Measurements from ENCODE around the gene DNMT3A. TPM values are rescaled to one million over a fixed set of nuclear protein-coding genes. Genes with fewer than 3 reads are reported as not detected.

Gene DNMT3A
- total RNA-seq, 1 donor from 2014 or later = 35.6 TPM

- Histone ChIP-seq H3K27ac (no peak overlapping the region), H3K36me3 (no peaks in the 10 kb centered on the region), H3K9me3 (no peaks in the 10 kb centered on the region), H3K4me1 (peaks cover 34% of the 10 kb centered on the region), H3K4me3 (peak overlapping the region; percentile 75), H3K27me3 (ENCODE audit: low read depth) (no peaks in the 10 kb centered on the region)
- TF ChIP-seq CTCF (IDR thresholded peaks at IDR 0.05) = peak; percentile 97
- intact Hi-C loops (cut with DNase I) = no loop called here
- ATAC-seq (peak; percentile 93 to 95), DNase-seq (peak; percentile 87)
Measured at GRCh38 chr2:25342372-25343186, 854 bp upstream of the DNMT3A start.

GRCh38 chr2:25341011-25341727, 556 bp downstream of the DNMT3A start:
- ATAC-seq = peak in 1 of 2 donors; percentile 0
- H3K27me3 ChIP-seq (ENCODE audit: low read depth) = no peaks in the 10 kb centered on the region
- peak; percentile 60 for DNase-seq
- no peaks in the 10 kb centered on the region for H3K9me3 ChIP-seq
- peak overlapping the region; percentile 75 for H3K4me3 ChIP-seq
- no peaks in the 10 kb centered on the region for H3K36me3 ChIP-seq
- H3K27ac ChIP-seq = peak overlapping the region; percentile 64
- TF ChIP-seq CTCF (IDR thresholded peaks at IDR 0.05) = no peak
- H3K4me1 ChIP-seq = peaks cover 36% of the 10 kb centered on the region
- intact Hi-C loops (cut with DNase I) = no loop called here

- DNase-seq = peak; percentile 62
Measured at GRCh38 chr2:25340181-25340921, 1.4 kb downstream of the DNMT3A start.

GRCh38 chr2:25339791-25340180, 1.9 kb downstream of the DNMT3A start:
- H3K36me3 ChIP-seq = no peaks in the 10 kb centered on the region
- intact Hi-C loops (cut with DNase I) = no loop called here
- H3K4me1 ChIP-seq = peaks cover 43% of the 10 kb centered on the region
- peak in 1 of 2 donors; percentile 5 for ATAC-seq
- no peak for TF ChIP-seq CTCF (IDR thresholded peaks at IDR 0.05)
- DNase-seq = no peak
- peak overlapping the region; percentile 75 for H3K4me3 ChIP-seq
- H3K27me3 ChIP-seq (ENCODE audit: low read depth) = no peaks in the 10 kb centered on the region
- H3K9me3 ChIP-seq = no peaks in the 10 kb centered on the region
- peak overlapping the region; percentile 74 for H3K27ac ChIP-seq

More at GRCh38 chr2:25340181-25340921, 1.4 kb downstream of the DNMT3A start:
- H3K27me3 ChIP-seq (ENCODE audit: low read depth) = no peaks in the 10 kb centered on the region
- TF ChIP-seq CTCF (IDR thresholded peaks at IDR 0.05) = no peak
- intact Hi-C loops (cut with DNase I) = no loop called here
- peaks cover 43% of the 10 kb centered on the region for H3K4me1 ChIP-seq
- no peaks in the 10 kb centered on the region for H3K9me3 ChIP-seq
- ATAC-seq = peak; percentile 19 to 22
- peak overlapping the region; percentile 75 for H3K4me3 ChIP-seq
- H3K27ac ChIP-seq = peak overlapping the region; percentile 74
- H3K36me3 ChIP-seq = no peaks in the 10 kb centered on the region

- H3K27ac ChIP-seq = peak overlapping the region; percentile 74
- peaks cover 43% of the 10 kb centered on the region for H3K4me1 ChIP-seq
- no peaks in the 10 kb centered on the region for H3K9me3 ChIP-seq
- H3K4me3 ChIP-seq = peak overlapping the region; percentile 75
- intact Hi-C loops (cut with DNase I) = no loop called here
- ATAC-seq = no peak
- no peaks in the 10 kb centered on the region for H3K27me3 ChIP-seq (ENCODE audit: low read depth)
- no peaks in the 10 kb centered on the region for H3K36me3 ChIP-seq
- no peak for DNase-seq
- no peak for TF ChIP-seq CTCF (IDR thresholded peaks at IDR 0.05)
Measured at GRCh38 chr2:25339211-25339674, 2.5 kb downstream of the DNMT3A start.

Measured in lower lobe of right lung (tissue), 2 donors.